ENCODE data around the gene KCNMA1.

Gene KCNMA1

DNA sequence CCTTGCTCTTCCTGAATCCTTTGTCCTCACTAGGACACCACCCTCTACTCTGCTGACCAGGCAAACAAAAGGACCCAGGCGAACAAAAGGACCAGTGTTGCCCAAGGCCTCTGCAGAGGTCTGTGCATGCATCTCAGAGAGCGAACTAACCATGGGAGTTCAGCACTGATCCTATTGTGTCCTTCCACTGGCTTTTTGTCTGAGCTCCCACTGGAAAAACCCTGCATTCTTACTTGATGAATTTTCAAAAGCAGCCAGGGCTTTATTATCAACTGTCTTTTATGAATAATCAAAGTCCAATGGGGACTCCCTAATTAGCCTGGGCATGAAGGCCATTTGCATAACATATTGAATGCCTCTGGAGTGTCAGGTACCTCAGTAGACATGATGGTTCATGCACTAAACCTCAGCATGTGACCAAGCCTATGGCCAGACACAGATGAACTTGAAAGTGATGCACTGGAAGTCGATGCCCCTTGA is 140.6 kb downstream of the KCNMA1 start:
- H3K4me3 ChIP-seq (ENCODE audit: low read length) = no peak overlapping the region
- no peaks in the 10 kb centered on the region for H3K36me3 ChIP-seq (ENCODE audit: control insufficient read depth, insufficient read depth, low read length)
- no peak overlapping the region for H3K9ac ChIP-seq (ENCODE audit: low read length)
- no peaks in the 10 kb centered on the region for H3K27me3 ChIP-seq (ENCODE audit: control insufficient read depth, insufficient read depth, low read length)
- no peak overlapping the region for H3K27ac ChIP-seq (ENCODE audit: low read depth, low read length)
- H3K4me1 ChIP-seq (ENCODE audit: control insufficient read depth, insufficient read depth, low read length) = peaks cover 18% of the 10 kb centered on the region

DNA sequence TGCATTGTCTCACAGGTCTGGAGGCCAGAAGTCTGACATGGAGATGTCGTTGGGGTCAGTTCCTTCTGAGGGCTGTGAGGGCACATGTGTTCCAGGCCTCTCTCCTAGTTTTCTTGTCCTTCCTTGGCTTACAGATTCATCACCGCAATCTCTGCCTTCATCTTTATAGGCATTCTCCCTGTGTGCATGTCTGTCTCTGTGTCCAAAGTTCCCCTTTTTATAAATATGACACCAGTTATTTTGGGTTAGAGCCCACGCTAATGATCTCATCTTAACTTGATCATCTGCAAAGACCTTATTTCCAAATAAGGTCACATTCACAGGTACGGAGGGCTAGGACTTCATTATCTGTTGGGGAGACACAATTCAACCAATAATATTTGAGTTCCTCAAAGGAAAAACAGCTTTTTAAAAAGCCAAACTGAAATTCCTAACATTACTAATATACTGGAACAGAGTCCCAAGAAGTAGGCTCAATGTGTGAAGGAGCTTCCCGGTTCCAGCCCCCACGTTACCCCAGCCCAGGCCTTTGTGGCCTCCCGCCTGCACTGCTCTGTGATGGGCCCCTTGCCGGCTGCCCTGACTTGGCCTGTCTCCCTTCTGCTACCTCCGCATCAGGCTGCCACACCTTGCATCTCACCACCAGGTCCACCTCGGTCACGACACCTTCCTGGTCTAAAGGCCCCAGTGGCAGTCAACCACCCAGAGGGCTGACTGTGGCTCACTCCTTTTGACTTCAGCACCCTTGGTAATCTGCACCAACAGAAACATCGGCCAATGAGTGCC is 142.7 kb downstream of the KCNMA1 start:
- no peak overlapping the region for H3K27ac ChIP-seq (ENCODE audit: low read depth, low read length)

DNA sequence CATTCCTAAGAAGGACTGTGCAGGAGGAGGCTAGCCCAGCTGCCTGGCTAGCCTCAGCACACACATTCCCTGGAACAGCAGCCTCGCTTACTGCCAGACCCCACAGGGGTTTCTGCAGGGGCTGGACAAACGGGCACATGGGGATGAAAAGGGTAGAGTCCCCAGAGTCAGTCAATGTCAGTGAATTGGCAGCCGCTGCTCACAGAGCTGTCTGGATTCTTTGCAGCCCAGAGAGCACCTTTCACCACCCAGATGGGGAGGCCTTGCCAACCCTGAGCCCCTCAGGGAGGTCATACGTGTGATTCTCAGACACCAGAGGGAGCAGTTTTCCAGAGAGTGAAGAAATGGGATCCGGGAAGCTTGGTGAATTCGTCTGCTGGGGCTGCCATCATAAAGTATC is 143.3 kb downstream of the KCNMA1 start:
- H3K9ac ChIP-seq (ENCODE audit: low read length) = no peak overlapping the region
- H3K27me3 ChIP-seq (ENCODE audit: control insufficient read depth, insufficient read depth, low read length) = no peaks in the 10 kb centered on the region
- no peaks in the 10 kb centered on the region for H3K36me3 ChIP-seq (ENCODE audit: control insufficient read depth, insufficient read depth, low read length)
- no peak overlapping the region for H3K27ac ChIP-seq (ENCODE audit: low read depth, low read length)
- peaks cover 10% of the 10 kb centered on the region for H3K4me1 ChIP-seq (ENCODE audit: control insufficient read depth, insufficient read depth, low read length)
- H3K4me3 ChIP-seq (ENCODE audit: low read length) = no peak overlapping the region

More for the DNA sequence above, 142.7 kb downstream of the KCNMA1 start:
- peaks cover 10% of the 10 kb centered on the region for H3K4me1 ChIP-seq (ENCODE audit: control insufficient read depth, insufficient read depth, low read length)
- H3K27me3 ChIP-seq (ENCODE audit: control insufficient read depth, insufficient read depth, low read length) = no peaks in the 10 kb centered on the region
- no peaks in the 10 kb centered on the region for H3K36me3 ChIP-seq (ENCODE audit: control insufficient read depth, insufficient read depth, low read length)
- no peak overlapping the region for H3K9ac ChIP-seq (ENCODE audit: low read length)
- H3K4me3 ChIP-seq (ENCODE audit: low read length) = no peak overlapping the region

DNA sequence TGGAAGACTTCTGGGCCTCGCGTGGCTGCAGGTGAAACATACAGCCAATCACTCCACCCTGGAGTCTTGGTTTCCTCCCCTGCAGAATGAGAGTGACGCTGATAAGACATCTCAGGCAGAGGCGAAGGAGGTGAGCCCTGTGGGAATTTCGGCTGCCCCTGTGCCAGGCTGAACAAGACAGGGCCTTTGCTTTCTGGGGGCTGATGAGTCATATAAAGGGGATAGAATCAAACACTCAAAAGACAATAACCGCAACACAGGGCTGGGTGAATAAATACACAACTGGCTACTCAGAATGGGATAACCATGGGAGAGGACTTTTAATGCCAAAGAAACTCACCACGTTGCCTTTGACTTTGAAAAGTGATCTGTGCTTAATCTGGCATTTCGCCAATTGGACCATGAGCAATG is 143.8 kb downstream of the KCNMA1 start:
- Histone ChIP-seq H3K27me3 (ENCODE audit: control insufficient read depth, insufficient read depth, low read length) (no peaks in the 10 kb centered on the region), H3K36me3 (ENCODE audit: control insufficient read depth, insufficient read depth, low read length) (no peaks in the 10 kb centered on the region), H3K4me3 (ENCODE audit: low read length) (no peak overlapping the region), H3K4me1 (ENCODE audit: control insufficient read depth, insufficient read depth, low read length) (peaks cover 10% of the 10 kb centered on the region), H3K9ac (ENCODE audit: low read length) (no peak overlapping the region), H3K27ac (ENCODE audit: low read depth, low read length) (no peak overlapping the region)

DNA sequence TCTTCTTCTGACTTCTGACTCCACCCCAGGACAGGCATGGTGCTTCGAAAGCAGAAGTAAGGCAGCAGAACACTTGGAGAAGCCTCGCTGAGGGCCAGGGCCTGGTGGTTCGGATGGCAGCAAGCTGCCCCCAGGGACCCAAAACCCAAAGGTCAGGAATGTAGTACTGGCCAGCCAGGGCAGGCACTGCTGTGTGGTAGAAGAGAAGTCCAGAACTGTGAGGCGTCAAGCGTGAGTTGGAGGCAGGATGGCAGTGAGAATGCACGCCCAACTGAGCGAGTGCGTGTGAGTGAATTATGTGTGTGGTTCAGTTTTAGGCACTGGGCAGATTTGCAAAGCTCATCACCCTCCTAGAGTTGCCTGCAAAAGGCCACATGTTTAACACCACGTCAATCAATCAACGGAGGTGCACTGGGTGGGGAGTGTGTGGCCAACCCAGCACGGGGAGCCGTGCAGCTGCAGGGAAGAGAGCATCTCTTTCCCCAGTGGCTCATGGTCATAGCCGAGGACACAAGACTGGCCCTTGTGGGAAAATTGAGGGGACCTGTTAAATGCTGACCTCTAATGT is 144.3 kb downstream of the KCNMA1 start:
- Histone ChIP-seq H3K4me1 (ENCODE audit: control insufficient read depth, insufficient read depth, low read length) (peaks cover 8% of the 10 kb centered on the region), H3K9ac (ENCODE audit: low read length) (no peak overlapping the region), H3K4me3 (ENCODE audit: low read length) (no peak overlapping the region), H3K27ac (ENCODE audit: low read depth, low read length) (no peak overlapping the region), H3K27me3 (ENCODE audit: control insufficient read depth, insufficient read depth, low read length) (no peaks in the 10 kb centered on the region), H3K36me3 (ENCODE audit: control insufficient read depth, insufficient read depth, low read length) (no peaks in the 10 kb centered on the region)

DNA sequence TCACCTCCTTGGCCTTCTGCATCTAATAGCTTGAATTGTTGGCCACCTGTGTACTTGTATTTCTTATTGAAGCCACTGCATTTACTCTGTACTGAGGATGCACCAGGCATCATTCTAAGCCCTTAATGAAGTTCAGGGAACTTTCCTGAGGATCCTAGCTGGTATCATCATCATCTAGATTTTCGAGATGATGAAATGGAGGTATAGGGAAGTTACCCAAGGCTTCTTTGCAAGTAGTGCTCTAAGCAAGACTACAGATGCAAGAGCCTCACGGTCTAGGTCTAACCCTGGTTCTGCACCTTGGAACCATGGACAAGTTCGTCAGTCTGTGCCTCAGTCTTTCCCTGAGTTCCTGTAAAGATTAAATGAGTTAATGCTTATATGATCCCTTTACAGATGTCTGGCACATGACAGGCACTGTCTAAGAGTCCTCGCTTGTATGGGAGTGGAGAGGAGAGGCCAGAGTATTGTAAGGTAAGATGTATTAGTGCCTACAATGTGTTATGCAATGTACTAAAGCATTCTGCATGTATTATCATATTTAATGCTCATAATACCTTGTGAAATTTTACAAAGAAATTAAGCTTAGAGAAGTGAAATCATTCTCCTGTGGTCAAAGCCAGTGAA is 145.1 kb downstream of the KCNMA1 start:
- no peak overlapping the region for H3K9ac ChIP-seq (ENCODE audit: low read length)
- no peaks in the 10 kb centered on the region for H3K36me3 ChIP-seq (ENCODE audit: control insufficient read depth, insufficient read depth, low read length)
- peaks cover 7% of the 10 kb centered on the region for H3K4me1 ChIP-seq (ENCODE audit: control insufficient read depth, insufficient read depth, low read length)
- no peak overlapping the region for H3K27ac ChIP-seq (ENCODE audit: low read depth, low read length)
- no peaks in the 10 kb centered on the region for H3K27me3 ChIP-seq (ENCODE audit: control insufficient read depth, insufficient read depth, low read length)
- no peak overlapping the region for H3K4me3 ChIP-seq (ENCODE audit: low read length)

DNA sequence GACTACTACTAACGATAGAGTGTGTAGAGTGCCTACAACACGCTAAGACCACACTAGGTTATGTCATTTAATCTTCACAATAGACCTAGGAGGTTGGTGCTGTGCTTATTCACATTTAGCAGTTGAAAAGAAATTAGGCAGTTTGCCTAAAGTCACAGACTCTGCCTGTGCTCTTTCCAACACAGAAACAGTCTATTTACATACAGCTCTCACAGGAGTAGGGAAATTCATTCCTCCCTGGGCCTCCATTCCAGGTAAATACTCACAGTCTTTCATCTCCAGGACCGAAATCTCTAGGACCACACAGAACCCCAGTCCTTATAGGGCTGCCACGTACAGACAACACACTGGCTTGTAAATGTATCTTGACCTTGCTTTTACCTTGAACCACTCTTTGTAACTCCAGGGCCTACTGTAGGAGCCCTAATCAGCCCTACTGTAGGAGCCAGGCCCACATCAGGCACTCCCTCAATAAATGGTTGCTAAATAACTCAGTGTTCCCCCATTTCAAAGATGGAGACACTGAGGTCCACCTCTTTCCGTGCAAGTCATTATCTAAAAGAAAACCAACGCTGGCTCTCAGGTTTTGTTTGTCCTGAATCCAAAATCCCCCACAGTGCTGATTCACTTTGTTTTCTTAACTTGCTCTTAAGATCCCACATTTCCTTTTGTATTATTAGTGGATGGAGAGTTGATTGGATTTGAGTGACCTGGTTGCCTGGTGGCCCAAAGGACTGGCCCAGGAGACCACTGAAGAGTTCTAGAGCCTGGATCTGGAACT is 146.9 kb downstream of the KCNMA1 start:
- Histone ChIP-seq H3K9ac (ENCODE audit: low read length) (no peak overlapping the region), H3K27ac (ENCODE audit: low read depth, low read length) (no peak overlapping the region), H3K27me3 (ENCODE audit: control insufficient read depth, insufficient read depth, low read length) (no peaks in the 10 kb centered on the region), H3K4me3 (ENCODE audit: low read length) (no peak overlapping the region), H3K36me3 (ENCODE audit: control insufficient read depth, insufficient read depth, low read length) (no peaks in the 10 kb centered on the region), H3K4me1 (ENCODE audit: control insufficient read depth, insufficient read depth, low read length) (peaks cover 5% of the 10 kb centered on the region)

DNA sequence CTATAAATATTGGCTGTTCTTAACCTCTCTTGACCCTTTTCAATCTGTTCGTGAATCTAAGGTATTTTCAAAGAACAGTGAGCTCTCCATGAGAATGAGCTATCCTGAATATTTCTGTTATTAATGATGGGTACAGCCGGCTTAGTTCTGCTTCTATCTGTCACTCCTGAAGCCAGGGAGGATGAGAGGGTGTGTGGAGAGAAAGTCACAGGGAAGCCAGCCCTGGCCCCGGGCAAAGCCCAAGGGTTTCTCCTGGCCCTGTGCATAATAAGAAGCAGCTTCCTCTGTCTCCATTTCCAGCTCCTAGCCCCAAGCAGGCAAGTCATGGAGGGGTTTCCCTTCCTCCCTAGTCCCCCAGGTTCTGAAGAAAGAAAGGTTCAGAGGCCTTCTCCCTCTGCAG is 151.1 kb downstream of the KCNMA1 start:
- no peaks in the 10 kb centered on the region for H3K36me3 ChIP-seq (ENCODE audit: control insufficient read depth, insufficient read depth, low read length)
- no peak overlapping the region for H3K4me3 ChIP-seq (ENCODE audit: low read length)
- H3K4me1 ChIP-seq (ENCODE audit: control insufficient read depth, insufficient read depth, low read length) = no peaks in the 10 kb centered on the region
- H3K27ac ChIP-seq (ENCODE audit: low read depth, low read length) = no peak overlapping the region
- H3K9ac ChIP-seq (ENCODE audit: low read length) = no peak overlapping the region
- H3K27me3 ChIP-seq (ENCODE audit: control insufficient read depth, insufficient read depth, low read length) = no peaks in the 10 kb centered on the region

DNA sequence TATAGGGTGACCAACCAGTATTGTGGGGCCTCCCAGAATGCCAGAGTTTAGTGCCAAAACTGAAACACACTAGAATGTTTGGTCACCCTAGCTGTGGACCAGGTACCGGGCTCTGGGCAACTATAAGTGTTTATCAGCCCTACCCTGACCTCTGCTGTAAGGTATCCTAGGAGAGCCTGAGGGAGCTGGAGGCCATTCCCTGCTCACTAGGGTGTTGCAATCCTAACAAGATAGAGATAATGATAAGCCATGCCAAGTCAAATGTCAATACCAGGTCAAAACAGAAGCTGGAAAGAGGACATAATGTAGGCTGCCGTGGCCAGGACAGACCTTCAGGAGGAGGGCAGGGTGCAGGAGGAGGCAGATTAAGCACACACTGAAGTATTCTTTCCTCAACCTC is 151.8 kb downstream of the KCNMA1 start:
- H3K36me3 ChIP-seq (ENCODE audit: control insufficient read depth, insufficient read depth, low read length) = no peaks in the 10 kb centered on the region
- H3K27me3 ChIP-seq (ENCODE audit: control insufficient read depth, insufficient read depth, low read length) = no peaks in the 10 kb centered on the region
- no peak overlapping the region for H3K9ac ChIP-seq (ENCODE audit: low read length)
- no peak overlapping the region for H3K27ac ChIP-seq (ENCODE audit: low read depth, low read length)
- no peak overlapping the region for H3K4me3 ChIP-seq (ENCODE audit: low read length)
- no peaks in the 10 kb centered on the region for H3K4me1 ChIP-seq (ENCODE audit: control insufficient read depth, insufficient read depth, low read length)

DNA sequence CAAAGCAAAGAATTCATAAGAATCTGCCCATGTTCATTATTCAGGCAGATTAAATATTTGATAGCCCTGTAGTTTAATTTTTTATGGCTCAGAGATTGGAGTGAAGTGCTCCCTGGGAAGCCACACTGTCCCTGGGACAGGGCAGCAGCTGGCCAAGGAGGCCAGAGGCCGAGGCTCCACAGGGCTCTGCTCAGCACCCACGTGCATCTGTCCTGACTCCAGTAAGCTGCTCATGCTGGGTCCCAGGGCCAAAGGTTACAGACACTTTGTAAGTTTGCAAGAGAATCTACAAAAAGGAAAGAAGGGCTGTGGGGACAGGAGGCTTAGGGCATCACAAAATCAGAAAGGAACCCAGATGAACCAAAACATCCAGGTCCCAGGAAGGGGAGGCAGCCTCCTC is 155.5 kb downstream of the KCNMA1 start:
- H3K36me3 ChIP-seq (ENCODE audit: control insufficient read depth, insufficient read depth, low read length) = no peaks in the 10 kb centered on the region
- no peak overlapping the region for H3K4me3 ChIP-seq (ENCODE audit: low read length)
- H3K4me1 ChIP-seq (ENCODE audit: control insufficient read depth, insufficient read depth, low read length) = peaks cover 18% of the 10 kb centered on the region
- H3K9ac ChIP-seq (ENCODE audit: low read length) = no peak overlapping the region
- H3K27ac ChIP-seq (ENCODE audit: low read depth, low read length) = no peak overlapping the region
- no peaks in the 10 kb centered on the region for H3K27me3 ChIP-seq (ENCODE audit: control insufficient read depth, insufficient read depth, low read length)

DNA sequence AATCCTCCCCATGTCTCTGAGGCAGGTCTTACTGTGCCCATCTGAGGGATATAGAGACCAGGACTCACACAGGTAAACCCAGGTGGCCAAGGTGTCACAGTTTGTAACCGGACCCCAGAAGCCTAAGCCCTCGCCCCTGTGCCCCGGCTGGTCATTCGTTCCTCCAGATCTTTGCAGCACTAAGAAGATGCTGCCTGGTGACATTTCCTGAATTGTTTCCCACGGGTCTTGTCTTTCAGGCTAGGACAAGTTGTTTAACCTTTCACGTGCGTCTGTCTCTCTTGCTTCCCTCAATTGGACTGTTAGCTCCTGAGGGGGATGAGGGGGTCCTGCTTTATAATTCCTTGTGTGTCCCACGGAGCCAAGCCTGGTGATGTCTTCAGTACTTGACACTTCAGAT is 158.0 kb downstream of the KCNMA1 start:
- Histone ChIP-seq H3K27me3 (ENCODE audit: control insufficient read depth, insufficient read depth, low read length) (no peaks in the 10 kb centered on the region), H3K9ac (ENCODE audit: low read length) (no peak overlapping the region), H3K4me1 (ENCODE audit: control insufficient read depth, insufficient read depth, low read length) (peaks cover 18% of the 10 kb centered on the region), H3K4me3 (ENCODE audit: low read length) (no peak overlapping the region), H3K36me3 (ENCODE audit: control insufficient read depth, insufficient read depth, low read length) (no peaks in the 10 kb centered on the region), H3K27ac (ENCODE audit: low read depth, low read length) (peak overlapping the region; percentile 17)

DNA sequence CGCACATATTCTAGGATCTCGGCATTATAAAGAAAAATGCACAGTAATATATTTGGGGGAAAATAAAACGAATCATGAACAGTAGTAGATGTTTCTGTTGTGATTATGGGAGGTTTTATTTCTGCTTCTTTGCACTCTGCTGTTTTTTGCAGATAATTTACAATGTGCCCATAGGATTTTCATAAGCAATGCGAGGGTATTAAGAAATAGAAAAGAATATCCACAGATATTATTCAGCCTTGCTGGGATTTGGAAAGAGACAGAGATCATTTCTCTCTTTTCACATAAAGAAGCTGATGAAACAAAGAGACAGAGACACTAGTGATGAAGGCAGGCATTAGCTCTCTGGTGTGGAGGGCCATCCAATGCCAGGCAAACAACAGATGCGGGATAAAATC is 158.6 kb downstream of the KCNMA1 start:
- Histone ChIP-seq H3K27ac (ENCODE audit: low read depth, low read length) (no peak overlapping the region), H3K27me3 (ENCODE audit: control insufficient read depth, insufficient read depth, low read length) (no peaks in the 10 kb centered on the region), H3K9ac (ENCODE audit: low read length) (no peak overlapping the region), H3K4me3 (ENCODE audit: low read length) (no peak overlapping the region), H3K36me3 (ENCODE audit: control insufficient read depth, insufficient read depth, low read length) (no peaks in the 10 kb centered on the region), H3K4me1 (ENCODE audit: control insufficient read depth, insufficient read depth, low read length) (peaks cover 18% of the 10 kb centered on the region)

Data from rectal smooth muscle tissue (tissue), 1 donor.